Uterus (tissue), 2 donors: ENCODE data around the gene SLC25A25.

ENCODE experiments used
- CTCF ChIP-seq, 4 experiments: fragments of 200-600 bp in 2 of 4; fragments of 450-650 bp in 2 of 4; sonication (generic) in 2 of 4; IDR thresholded peaks; one replicate each; pipeline ENCODE4 v1.5.1; 2016 to 2019; ENCODE audit warnings: antibody characterized with exemption in 4 of 4, mild to moderate bottlenecking in 2 of 4, moderate library complexity in 1 of 4
- POLR2A ChIP-seq, 2 donors: fragments of 450-650 bp; IDR thresholded peaks; one replicate each; pipeline ENCODE4 v1.6.1; 2016; ENCODE audit warnings: antibody characterized with exemption in 2 of 2, mild to moderate bottlenecking in 1 of 2, moderate library complexity in 1 of 2

DNA sequence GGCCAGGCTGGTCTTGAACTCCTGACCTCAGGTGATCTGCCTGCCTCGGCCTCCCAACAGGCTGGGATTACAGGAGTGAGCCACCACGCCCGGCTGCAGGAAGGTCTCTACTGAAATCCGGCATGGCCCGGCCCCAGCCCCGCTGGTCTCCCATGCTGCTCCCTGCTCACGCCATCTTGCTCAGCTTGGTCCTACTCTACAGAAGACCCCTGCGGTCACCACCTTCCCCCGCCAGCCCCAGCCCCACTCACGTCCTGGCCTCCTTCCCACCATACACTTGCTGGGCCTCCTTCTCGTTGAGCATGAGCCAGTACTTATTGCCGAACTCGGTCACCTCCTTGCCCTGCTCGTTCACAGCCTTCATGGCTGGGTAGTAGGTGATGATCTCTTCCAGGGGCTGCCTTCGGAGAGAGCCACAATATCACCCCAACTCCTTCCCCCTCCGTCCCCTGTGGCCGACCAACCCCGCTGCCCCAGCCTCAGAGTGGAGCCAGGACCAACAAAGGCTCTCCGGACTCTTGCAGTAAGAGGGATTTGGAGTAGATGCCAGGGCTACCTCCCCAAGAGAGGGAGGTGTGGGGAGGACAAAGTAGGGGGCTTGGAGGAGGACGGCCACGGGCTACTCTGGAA, 55.5 kb downstream of the SLC25A25 start:
- TF ChIP-seq CTCF (IDR thresholded peaks at IDR 0.05) (no peak), POLR2A (IDR thresholded peaks at IDR 0.05) (no peak)
